A549 treated with AZD2906 at 1 μM for 4 hours (cell line): ENCODE measurements around the gene UPK3BL1. TPM values are rescaled to one million over a fixed set of nuclear protein-coding genes. Genes with fewer than 3 reads are reported as not detected.

ENCODE experiments used
- total RNA-seq: library from RNA; stranded (reverse); fragments of 200-300 nt; extraction: Qiagen RNA extraction; gene quantifications from 5 replicates; pipeline ENCODE4 v1.2.3, GENCODE V29; 2022

Gene UPK3BL1
- 7.7 to 15.5 TPM (median 12.6 TPM) in 5 replicates for total RNA-seq

GRCh38 chr7:102642691-102643090, at the start of gene UPK3BL1:
Gene UPK3BL1 (minus strand): TSS chr7:102642791. CDS start chr7:102642741, 50 bp downstream.

GRCh38 chr7:102671166-102671955, 28.8 kb upstream of the UPK3BL1 start, which contains the start of gene POLR2J2:
Gene POLR2J2 (minus strand): TSS chr7:102671663. CDS start chr7:102671601, 62 bp downstream.

GRCh38 chr7:102649924-102650323, 7.3 kb upstream of the UPK3BL1 start, which contains the start of gene SPDYE2B:
Gene SPDYE2B (plus strand): TSS chr7:102650319. CDS start chr7:102652349, 2,030 bp downstream.

GRCh38 chr7:102616507-102617125, 26.0 kb downstream of the UPK3BL1 start, which contains the start of gene RASA4:
Gene RASA4 (minus strand): TSS chr7:102616756. CDS start chr7:102616689, 67 bp downstream.

Other genes with a start within 250 kb of the UPK3BL1 start
- 19.8 to 22.3 TPM (median 21.1 TPM) in 5 replicates for gene PRKRIP1, start 246.4 kb downstream of the UPK3BL1 start, total RNA-seq
- 29.1 to 35.0 TPM (median 31.0 TPM) in 5 replicates for gene ORAI2, start 209.2 kb downstream of the UPK3BL1 start, total RNA-seq
- gene ALKBH4, start 177.9 kb downstream of the UPK3BL1 start, total RNA-seq = 9.9 to 12.6 TPM (median 11.6 TPM) in 5 replicates
- 21.9 to 34.4 TPM (median 29.4 TPM) in 5 replicates for gene LRWD1, start 177.8 kb downstream of the UPK3BL1 start, total RNA-seq
- 103 to 111 TPM (median 105 TPM) in 5 replicates for gene POLR2J, start 163.9 kb downstream of the UPK3BL1 start, total RNA-seq
- gene RASA4B, start 125.0 kb downstream of the UPK3BL1 start, total RNA-seq = 1.2 to 2.1 TPM (median 1.5 TPM) in 5 replicates
- 2.1 to 3.4 TPM (median 2.9 TPM) in 5 replicates for gene UPK3BL2, start 99.1 kb downstream of the UPK3BL1 start, total RNA-seq
- not detected in 5 replicates for gene SPDYE2, start 91.6 kb downstream of the UPK3BL1 start, total RNA-seq
- 13.6 to 35.7 TPM (median 28.1 TPM) in 5 replicates for gene POLR2J3, start 70.2 kb downstream of the UPK3BL1 start, total RNA-seq
- gene RASA4, start 26.0 kb downstream of the UPK3BL1 start, total RNA-seq = 1.5 to 2.5 TPM (median 2.1 TPM) in 5 replicates
- gene SPDYE2B, start 7.5 kb upstream of the UPK3BL1 start, total RNA-seq = not detected in 5 replicates
- 0.23 to 0.46 TPM (median 0.26 TPM) in 5 replicates for gene POLR2J2, start 28.9 kb upstream of the UPK3BL1 start, total RNA-seq
- 6.7 to 7.9 TPM (median 7.1 TPM) in 5 replicates for gene FAM185A, start 106.2 kb upstream of the UPK3BL1 start, total RNA-seq